HepG2 (cell line): Measurements from ENCODE around the gene ARMC2. TPM values are rescaled to one million over a fixed set of nuclear protein-coding genes. Genes with fewer than 3 reads are reported as not detected.
A peak's percentile ranks its signal among the peaks of the same experiment; 100 is the strongest.

Experiments
- ATAC-seq: fragments of 200-7000 bp; cut with Tn5 transposase; 3 replicates; pipeline ENCODE4 v1.9.1; 2020; ENCODE audit warnings: mild to moderate bottlenecking, moderate library complexity
- BruUV-seq: library from RNA; stranded (reverse); fragments of 400-500 nt; replicated peaks from 2 replicates; lab custom pipeline; 2021; lab: Mats Ljungman, UMichigan
- CTCF ChIA-PET: fragments of 300-600 bp; formaldehyde crosslinking; extraction: SDS; loops from one replicate; lab custom pipeline; 2021; ENCODE audit warnings: low total read pairs, inconsistent platforms, low intra/inter-chr PET ratio; lab: Yijun Ruan, JAX
- POLR2A ChIA-PET: fragments of 350-600 bp; sonication (Branson Sonifier 250); formaldehyde crosslinking; loops from one replicate; lab custom pipeline; 2020; ENCODE audit warnings: antibody characterized with exemption, inconsistent platforms; lab: Yijun Ruan, JAX
- DNase-seq: peaks from one replicate; pipeline ENCODE4 v3.0.0-alpha.2; 2015; ENCODE audit warnings: low spot score
- FAIRE-seq: peaks from 3 replicates; lab custom pipeline; 2011; peaks lifted over from hg19 to GRCh38; lab: Jason Lieb, UNC
- H2AFZ ChIP-seq: one replicate; pipeline ENCODE4 v1.6.1; 2011; ENCODE audit warnings: low read length, inconsistent platforms
- H3K27ac ChIP-seq: fragments of 300-600 bp; 3 replicates; pipeline ENCODE4 v1.8.0; 2011; ENCODE audit warnings: mixed run types, mild to moderate bottlenecking, mixed read lengths, low read length, inconsistent platforms; ENCODE audit not compliant: insufficient read depth; ENCODE audit errors: extremely low read length
- H3K27me3 ChIP-seq, 2 experiments: fragments of 200-600 bp in 1 of 2; 2 replicates in 1 of 2; 3 replicates in 1 of 2; pipeline versions ENCODE4 v1.6.0 to v1.8.0; 2011; ENCODE audit warnings: low read length in 2 of 2, mild to moderate bottlenecking in 2 of 2, moderate library complexity in 2 of 2, inconsistent platforms in 1 of 2; ENCODE audit not compliant: insufficient read depth in 2 of 2, control insufficient read depth in 1 of 2
- H3K36me3 ChIP-seq, 2 experiments: fragments of 200-600 bp in 1 of 2; replicated peaks in 1 of 2; 2 replicates in 1 of 2; 3 replicates in 1 of 2; pipeline versions ENCODE4 v1.5.1 to v1.8.0; 2011; ENCODE audit warnings: low read length in 2 of 2, inconsistent platforms in 1 of 2; ENCODE audit not compliant: insufficient read depth in 2 of 2, control insufficient read depth in 1 of 2
- H3K4me1 ChIP-seq: 2 replicates; pipeline ENCODE4 v1.5.1; 2012; ENCODE audit warnings: low read length, inconsistent platforms; ENCODE audit not compliant: insufficient read depth
- H3K4me2 ChIP-seq: 2 replicates; pipeline ENCODE4 v1.6.0; 2011; ENCODE audit warnings: low read depth, low read length, inconsistent platforms
- H3K4me3 ChIP-seq, 3 experiments: fragments of 200-600 bp in 1 of 3; sonication (generic), shearing (Covaris generic) in 1 of 3; replicated peaks in 1 of 3; 2 replicates each; pipeline ENCODE4 v1.5.1; 2011 to 2016; ENCODE audit warnings: low read length in 3 of 3, inconsistent platforms in 2 of 3, low read depth in 2 of 3, mild to moderate bottlenecking in 2 of 3, control low read depth in 1 of 3, mixed read lengths in 1 of 3; ENCODE audit not compliant: insufficient read depth in 1 of 3
- H3K79me2 ChIP-seq: one replicate; pipeline ENCODE4 v1.6.1; 2011; ENCODE audit warnings: low read length, inconsistent platforms; ENCODE audit not compliant: insufficient read depth
- H3K9ac ChIP-seq: 2 replicates; pipeline ENCODE4 v1.6.0; 2011; ENCODE audit warnings: mild to moderate bottlenecking, low read depth, low read length, inconsistent platforms; ENCODE audit not compliant: insufficient read depth
- H3K9me3 ChIP-seq: 2 replicates; pipeline ENCODE4 v1.5.1; 2012; ENCODE audit warnings: mild to moderate bottlenecking, low read length
- H4K20me1 ChIP-seq: 2 replicates; pipeline ENCODE4 v1.6.0; 2011; ENCODE audit warnings: inconsistent platforms, mild to moderate bottlenecking, low read length, moderate library complexity; ENCODE audit not compliant: insufficient read depth
- CERS6 ChIP-seq: sonication (generic); formaldehyde crosslinking; IDR thresholded peaks from 2 replicates; pipeline ENCODE4 v1.5.0; 2020; ENCODE audit warnings: missing genetic modification reagents
- KDM3A ChIP-seq: IDR thresholded peaks from 2 replicates; pipeline ENCODE4 v1.6.1; 2018; ENCODE audit warnings: low read depth, missing compliant biosample characterization
- ZXDC ChIP-seq: sonication (generic); formaldehyde crosslinking; IDR thresholded peaks from 2 replicates; pipeline ENCODE4 v1.5.0; 2020; ENCODE audit warnings: mild to moderate bottlenecking, missing genetic modification reagents
- WGBS: methylation state at CpG from one replicate; pipeline ENCODE4 v1.1.6; 2017; ENCODE audit warnings: low lambda C conversion rate; 5-methylcytosine and 5-hydroxymethylcytosine counted together
- in situ Hi-C: cut with HindIII; loops from 2 replicates; pipeline ENCODE4 v1.10.0; 2017; ENCODE audit warnings: low pct_unique_long_range_greater_than_20kb; ENCODE audit not compliant: extremely low pct_ligation_motif_present
- intact Hi-C: fragments of 100-400 bp; cut with micrococcal nuclease; formaldehyde crosslinking; loops from one replicate; pipeline ENCODE4 v1.10.0; 2022; ENCODE audit not compliant: unreplicated experiment
- polyA plus RNA-seq, 8 experiments: library from polyadenylated mRNA; depleted of rRNA in 3 of 8; stranded (reverse) in 7 of 8; unstranded in 1 of 8; fragments of >200 nt; fragmentation: Illumina TruSeq in 4 of 8; extraction: Trizol in 4 of 8; gene quantifications; 2 replicates each; pipeline versions ENCODE4 v1.2.1 to v1.2.3, GENCODE V29; 2011 to 2016; ENCODE audit warnings: low read depth in 4 of 8, missing spikeins in 1 of 8, mixed read lengths in 1 of 8; ENCODE audit not compliant: insufficient read depth in 1 of 8
- total RNA-seq, 5 experiments: library from RNA; depleted of rRNA; stranded (reverse); fragments of >200 nt; fragmentation: Illumina TruSeq; extraction: Trizol; gene quantifications; 2 replicates each; pipeline ENCODE4 v1.2.3, GENCODE V29; 2016; ENCODE audit warnings: low read depth in 1 of 5

The ARMC2 gene
- total and polyA plus RNA-seq, 2 of the 13 experiments (the other 11 are each of a cell fraction or from before 2014, with no cell fraction given): 1.4 to 3.2 TPM

- TF ChIP-seq ZXDC (CRISPR knock-in tag): no peak
These were observed 154.7 kb downstream of the ARMC2 start (continued) for GRCh38 chr6:109002882-109003281.

GRCh38 chr6:109006818-109007217 lies 158.6 kb downstream of the ARMC2 start:
- peaks cover 74% of the 10 kb centered on the region for H3K79me2 ChIP-seq

More at GRCh38 chr6:109006818-109007217, 158.6 kb downstream of the ARMC2 start:
- peaks cover 15% of the 10 kb centered on the region for H4K20me1 ChIP-seq
- H3K4me2 ChIP-seq: peak overlapping the region; percentile 79
- no peak overlapping the region for H2AFZ ChIP-seq
- H3K4me1 ChIP-seq: peaks cover 52% of the 10 kb centered on the region
- CTCF ChIA-PET: no interaction called here
- intact Hi-C loops (loop anchor here (5.0 kb wide), 1 partner anchor 65 kb away; no protein-coding TSS in a partner anchor), in situ Hi-C loops (no loop called here)
- 53% methylated on average over 1 of the region's 1 CpG for WGBS
- peak overlapping the region; percentile 87; the same call in 1 of the 2 replicates for H3K9ac ChIP-seq
- FAIRE-seq (no peak), ATAC-seq (no peak), DNase-seq (no peak)
- H3K27me3 ChIP-seq: no peaks in the 10 kb centered on the region; a peak in 1 of 5 replicates
- H3K9me3 ChIP-seq: no peaks in the 10 kb centered on the region
- H3K27ac ChIP-seq: no peak overlapping the region
- no TSS peak for BruUV-seq
- POLR2A ChIA-PET: interaction anchor here (1.2 kb wide), 1 partner anchor 12 kb away, joined by 3 read pairs; no protein-coding TSS in a partner anchor
- TF ChIP-seq CERS6: no peak
- TF ChIP-seq KDM3A (CRISPR knock-in tag): no peak
- peak overlapping the region in 2 of 3 experiments; percentile 74 to 97; a peak in 3 of 6 replicates for H3K4me3 ChIP-seq
- H3K36me3 ChIP-seq: peaks cover 0 to 2% of the 10 kb centered on the region in 2 experiments; a peak in 2 of 5 replicates
